Measurements from ENCODE around the gene PDAP1. TPM values are rescaled to one million over a fixed set of nuclear protein-coding genes. Genes with fewer than 3 reads are reported as not detected.

Gene PDAP1
- total RNA-seq, 1 experiment from 2014 or later = 180 TPM

GRCh38 chr7:99385564-99385963 is 22.8 kb downstream of the PDAP1 start:
- H3K9me3 Mint-ChIP-seq (ENCODE audit: unreplicated experiment) = no peaks in the 10 kb centered on the region
- H3K27ac Mint-ChIP-seq (ENCODE audit: unreplicated experiment) = no peak overlapping the region
- H3K4me1 Mint-ChIP-seq (ENCODE audit: low read depth, unreplicated experiment) = no peaks in the 10 kb centered on the region
- Histone ChIP-seq H3K9me3 (no peaks in the 10 kb centered on the region), H3K4me3 (ENCODE audit: low read depth, low read length) (no peak overlapping the region), H3K4me1 (no peaks in the 10 kb centered on the region; the same call in 1 of the 2 replicates), H3K27me3 (replicated peaks; ENCODE audit: control insufficient read depth, insufficient read depth, low read length) (no peaks in the 10 kb centered on the region), H3K36me3 (ENCODE audit: control insufficient read depth, insufficient read depth, low read length) (peaks cover 1% of the 10 kb centered on the region)
- ChIA-PET POLR2A (no interaction called here), CTCF (no interaction called here)
- BruUV-seq (replicated peaks) = no TSS peak
- peaks cover 83% of the 10 kb centered on the region for H3K36me3 Mint-ChIP-seq (ENCODE audit: insufficient read depth, unreplicated experiment)
- no peak for TF ChIP-seq CTCF (IDR thresholded peaks at IDR 0.05; ENCODE audit: insufficient read depth in 1 of 2, low read depth in 1 of 2, low read length in 1 of 2, severe bottlenecking in 1 of 2, unreplicated experiment in 1 of 2)
- H3K4me3 Mint-ChIP-seq (ENCODE audit: unreplicated experiment) = no peak overlapping the region
- intact Hi-C loops (cut with micrococcal nuclease; ENCODE audit: unreplicated experiment) = loop anchor here (5.0 kb wide), 1 partner anchor 58 kb away; the partner anchor contains the start of gene ARPC1A
- DNase-seq = no peak
- no peaks in the 10 kb centered on the region for H3K27me3 Mint-ChIP-seq (ENCODE audit: insufficient read depth, unreplicated experiment)

GRCh38 chr7:99384523-99384922 is 23.9 kb downstream of the PDAP1 start:
- TF ChIP-seq CTCF (IDR thresholded peaks at IDR 0.05; ENCODE audit: insufficient read depth in 1 of 2, low read depth in 1 of 2, low read length in 1 of 2, severe bottlenecking in 1 of 2, unreplicated experiment in 1 of 2) = no peak
- no peaks in the 10 kb centered on the region; the same call in 1 of the 2 replicates for H3K36me3 ChIP-seq (ENCODE audit: control insufficient read depth, insufficient read depth, low read length)
- Mint-ChIP-seq H3K9me3 (ENCODE audit: unreplicated experiment) (no peaks in the 10 kb centered on the region), H3K36me3 (ENCODE audit: insufficient read depth, unreplicated experiment) (peaks cover 83% of the 10 kb centered on the region), H3K27me3 (ENCODE audit: insufficient read depth, unreplicated experiment) (no peaks in the 10 kb centered on the region), H3K4me3 (ENCODE audit: unreplicated experiment) (no peak overlapping the region), H3K4me1 (ENCODE audit: low read depth, unreplicated experiment) (no peaks in the 10 kb centered on the region), H3K27ac (ENCODE audit: unreplicated experiment) (peak overlapping the region; percentile 32)
- peaks cover 3% of the 10 kb centered on the region; the same call in 1 of the 2 replicates for H3K4me1 ChIP-seq
- intact Hi-C loops (cut with micrococcal nuclease; ENCODE audit: unreplicated experiment) = no loop called here
- POLR2A ChIA-PET = no interaction called here
- H3K4me3 ChIP-seq (ENCODE audit: low read depth, low read length) = no peak overlapping the region
- H3K9me3 ChIP-seq = no peaks in the 10 kb centered on the region
- DNase-seq = no peak
- no TSS peak for BruUV-seq (replicated peaks)
- CTCF ChIA-PET = no interaction called here
- H3K27me3 ChIP-seq (replicated peaks; ENCODE audit: control insufficient read depth, insufficient read depth, low read length) = no peaks in the 10 kb centered on the region

- no peak overlapping the region for H3K4me3 ChIP-seq (ENCODE audit: low read depth, low read length)
- POLR2A ChIA-PET = no interaction called here
- Mint-ChIP-seq H3K4me1 (ENCODE audit: low read depth, unreplicated experiment) (no peaks in the 10 kb centered on the region), H3K27ac (ENCODE audit: unreplicated experiment) (peak overlapping the region; percentile 32), H3K9me3 (ENCODE audit: unreplicated experiment) (no peaks in the 10 kb centered on the region), H3K36me3 (ENCODE audit: insufficient read depth, unreplicated experiment) (peaks cover 83% of the 10 kb centered on the region), H3K27me3 (ENCODE audit: insufficient read depth, unreplicated experiment) (no peaks in the 10 kb centered on the region), H3K4me3 (ENCODE audit: unreplicated experiment) (no peak overlapping the region)
- peaks cover 3% of the 10 kb centered on the region; the same call in 1 of the 2 replicates for H3K4me1 ChIP-seq
- TF ChIP-seq CTCF (IDR thresholded peaks at IDR 0.05; ENCODE audit: insufficient read depth in 1 of 2, low read depth in 1 of 2, low read length in 1 of 2, severe bottlenecking in 1 of 2, unreplicated experiment in 1 of 2) = no peak
- no TSS peak for BruUV-seq (replicated peaks)
- intact Hi-C loops (cut with micrococcal nuclease; ENCODE audit: unreplicated experiment) = no loop called here
- H3K36me3 ChIP-seq (ENCODE audit: control insufficient read depth, insufficient read depth, low read length) = no peaks in the 10 kb centered on the region; the same call in 1 of the 2 replicates
- DNase-seq = no peak
- CTCF ChIA-PET = no interaction called here
- no peaks in the 10 kb centered on the region for H3K9me3 ChIP-seq
- no peaks in the 10 kb centered on the region for H3K27me3 ChIP-seq (replicated peaks; ENCODE audit: control insufficient read depth, insufficient read depth, low read length)
Measured at GRCh38 chr7:99383791-99384370, 24.5 kb downstream of the PDAP1 start.

Measured in Caco-2 (cell line).